HepG2 (cell line): ENCODE measurements around the gene MC1R. TPM values are rescaled to one million over a fixed set of nuclear protein-coding genes. Genes with fewer than 3 reads are reported as not detected.

Experiments used
- HIVEP1 ChIP-seq: sonication (generic); formaldehyde crosslinking; IDR thresholded peaks from 2 replicates; pipeline ENCODE4 v1.4.0; 2020; ENCODE audit warnings: mild to moderate bottlenecking, missing genetic modification reagents
- KAT8 ChIP-seq: IDR thresholded peaks from 2 replicates; pipeline ENCODE4 v1.6.1; 2016; ENCODE audit warnings: missing genetic modification reagents, missing compliant biosample characterization
- MYC ChIP-seq: sonication (generic); formaldehyde crosslinking; IDR thresholded peaks from 2 replicates; pipeline ENCODE4 v1.9.0; 2021; ENCODE audit warnings: missing genetic modification reagents, borderline replicate concordance
- RFXAP ChIP-seq: sonication (generic); formaldehyde crosslinking; IDR thresholded peaks from 2 replicates; pipeline ENCODE4 v1.4.0; 2020; ENCODE audit warnings: missing genetic modification reagents, borderline replicate concordance
- TP53 ChIP-seq: sonication (generic); formaldehyde crosslinking; conservative IDR thresholded peaks from 2 replicates; pipeline ENCODE4 v1.4.0; 2020; ENCODE audit warnings: missing genetic modification reagents
- XBP1 ChIP-seq: sonication (generic); formaldehyde crosslinking; IDR thresholded peaks from 2 replicates; pipeline ENCODE4 v1.5.0; 2020; ENCODE audit warnings: missing genetic modification reagents
- ZBTB21 ChIP-seq: sonication (generic); formaldehyde crosslinking; IDR thresholded peaks from 2 replicates; pipeline ENCODE4 v1.4.0; 2020; ENCODE audit warnings: missing genetic modification reagents
- ZEB1 ChIP-seq: IDR thresholded peaks from 2 replicates; pipeline ENCODE4 v1.6.1; 2012; ENCODE audit warnings: mild to moderate bottlenecking, low read depth, inconsistent platforms; ENCODE audit not compliant: insufficient replicate concordance
- ZNF501 ChIP-seq: sonication (generic); formaldehyde crosslinking; IDR thresholded peaks from 2 replicates; pipeline ENCODE4 v1.5.1; 2020; ENCODE audit warnings: mild to moderate bottlenecking, moderate library complexity, missing genetic modification reagents
- ZNF652 ChIP-seq: IDR thresholded peaks from 2 replicates; pipeline ENCODE4 v1.6.1; 2016; ENCODE audit warnings: low read depth, borderline replicate concordance
- polyA plus RNA-seq, 8 experiments: library from polyadenylated mRNA; depleted of rRNA in 3 of 8; stranded (reverse) in 7 of 8; unstranded in 1 of 8; fragments of >200 nt; fragmentation: Illumina TruSeq in 4 of 8; extraction: Trizol in 4 of 8; gene quantifications; 2 replicates each; pipeline versions ENCODE4 v1.2.1 to v1.2.3, GENCODE V29; 2011 to 2016; ENCODE audit warnings: low read depth in 4 of 8, missing spikeins in 1 of 8, mixed read lengths in 1 of 8; ENCODE audit not compliant: insufficient read depth in 1 of 8
- total RNA-seq, 5 experiments: library from RNA; depleted of rRNA; stranded (reverse); fragments of >200 nt; fragmentation: Illumina TruSeq; extraction: Trizol; gene quantifications; 2 replicates each; pipeline ENCODE4 v1.2.3, GENCODE V29; 2016; ENCODE audit warnings: low read depth in 1 of 5
- TF ChIP-seq, protein P1 (sequence below): sonication (generic); formaldehyde crosslinking; IDR thresholded peaks from 2 replicates; pipeline ENCODE4 v1.4.0; 2020; ENCODE audit warnings: mild to moderate bottlenecking, low read depth, missing genetic modification reagents
- TF ChIP-seq, protein P2 (sequence below): sonication (generic); formaldehyde crosslinking; IDR thresholded peaks from 2 replicates; pipeline ENCODE4 v1.5.0; 2020; ENCODE audit warnings: missing genetic modification reagents
- TF ChIP-seq, protein P3 (sequence below): sonication (generic); formaldehyde crosslinking; IDR thresholded peaks from 2 replicates; pipeline ENCODE4 v1.4.0; 2020; ENCODE audit warnings: mild to moderate bottlenecking, missing genetic modification reagents, borderline replicate concordance
- TF ChIP-seq, protein P4 (sequence below): sonication (generic); formaldehyde crosslinking; IDR thresholded peaks from 2 replicates; pipeline ENCODE4 v1.8.1; 2023; ENCODE audit warnings: mild to moderate bottlenecking, inconsistent platforms, moderate library complexity, missing genetic modification reagents, borderline replicate concordance
- TF ChIP-seq, protein P5 (sequence below): sonication (generic); formaldehyde crosslinking; IDR thresholded peaks from 2 replicates; pipeline ENCODE4 v1.8.1; 2022; ENCODE audit warnings: low read depth, mild to moderate bottlenecking, missing genetic modification reagents

MC1R gene
- total and polyA plus RNA-seq, 2 of the 13 experiments (the other 11 are each of a cell fraction or from before 2014, with no cell fraction given) = 9.1 to 14.8 TPM

DNA sequence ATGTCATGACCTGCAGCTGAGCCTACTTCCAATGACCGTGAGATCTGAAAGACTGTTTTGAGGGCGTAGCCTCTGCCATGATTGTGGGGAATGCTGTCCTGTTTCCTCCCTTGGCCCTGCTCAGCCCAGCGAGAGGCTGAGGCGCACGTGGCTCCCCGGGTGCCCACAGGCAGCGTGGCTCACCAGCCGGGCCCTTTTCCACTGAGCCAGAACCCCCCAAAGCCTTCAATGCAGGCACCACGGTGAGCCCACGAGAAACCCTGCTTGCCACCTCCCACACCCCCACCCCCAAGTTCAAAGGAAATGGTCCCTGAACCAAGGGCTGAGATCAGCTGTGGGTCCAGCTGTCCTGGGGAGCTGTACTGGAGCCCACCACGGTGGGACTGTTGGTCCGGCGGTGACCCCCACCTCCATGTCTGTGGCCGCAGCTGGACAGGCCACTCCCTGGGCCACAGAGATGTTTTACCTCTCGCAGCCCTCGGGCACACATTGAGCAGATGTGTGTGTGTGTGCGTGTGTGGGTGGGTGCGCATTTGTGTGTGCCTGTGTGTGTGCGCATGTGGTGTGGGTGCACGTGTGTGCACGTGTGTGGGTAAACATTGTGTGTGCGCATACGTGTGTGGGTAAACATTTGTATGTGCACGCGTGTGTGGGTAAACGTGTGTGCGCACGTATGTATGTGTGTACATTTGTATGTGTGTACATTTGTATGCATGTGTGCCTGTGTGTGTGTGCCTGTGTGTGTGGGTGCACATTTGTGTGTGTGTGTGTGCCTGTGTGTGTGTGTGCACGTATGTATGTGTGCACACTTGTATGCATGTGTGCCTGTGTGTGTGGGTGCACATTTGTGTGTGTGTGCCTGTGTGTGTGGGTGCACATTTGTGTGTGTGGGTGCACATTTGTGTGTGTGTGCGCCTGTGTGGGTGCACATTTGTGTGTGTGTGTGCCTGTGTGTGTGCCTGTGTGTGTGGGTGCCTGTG is 5.0 kb upstream of the MC1R start (continued):
- TF ChIP-seq, protein P1, sequence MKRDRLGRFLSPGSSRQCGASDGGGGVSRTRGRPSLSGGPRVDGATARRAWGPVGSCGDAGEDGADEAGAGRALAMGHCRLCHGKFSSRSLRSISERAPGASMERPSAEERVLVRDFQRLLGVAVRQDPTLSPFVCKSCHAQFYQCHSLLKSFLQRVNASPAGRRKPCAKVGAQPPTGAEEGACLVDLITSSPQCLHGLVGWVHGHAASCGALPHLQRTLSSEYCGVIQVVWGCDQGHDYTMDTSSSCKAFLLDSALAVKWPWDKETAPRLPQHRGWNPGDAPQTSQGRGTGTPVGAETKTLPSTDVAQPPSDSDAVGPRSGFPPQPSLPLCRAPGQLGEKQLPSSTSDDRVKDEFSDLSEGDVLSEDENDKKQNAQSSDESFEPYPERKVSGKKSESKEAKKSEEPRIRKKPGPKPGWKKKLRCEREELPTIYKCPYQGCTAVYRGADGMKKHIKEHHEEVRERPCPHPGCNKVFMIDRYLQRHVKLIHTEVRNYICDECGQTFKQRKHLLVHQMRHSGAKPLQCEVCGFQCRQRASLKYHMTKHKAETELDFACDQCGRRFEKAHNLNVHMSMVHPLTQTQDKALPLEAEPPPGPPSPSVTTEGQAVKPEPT (CRISPR knock-in tag) = no peak
- TF ChIP-seq HIVEP1 (CRISPR knock-in tag) (peak; percentile 25; the same call in 1 of the 2 replicates), RFXAP (CRISPR knock-in tag) (no peak), ZNF652 (CRISPR knock-in tag) (no peak), XBP1 (CRISPR knock-in tag) (no peak), ZNF501 (CRISPR knock-in tag) (no peak), KAT8 (no peak), TP53 (CRISPR knock-in tag) (no peak), MYC (CRISPR knock-in tag) (no peak), ZBTB21 (no peak), ZEB1 (no peak)
- TF ChIP-seq, protein P2, sequence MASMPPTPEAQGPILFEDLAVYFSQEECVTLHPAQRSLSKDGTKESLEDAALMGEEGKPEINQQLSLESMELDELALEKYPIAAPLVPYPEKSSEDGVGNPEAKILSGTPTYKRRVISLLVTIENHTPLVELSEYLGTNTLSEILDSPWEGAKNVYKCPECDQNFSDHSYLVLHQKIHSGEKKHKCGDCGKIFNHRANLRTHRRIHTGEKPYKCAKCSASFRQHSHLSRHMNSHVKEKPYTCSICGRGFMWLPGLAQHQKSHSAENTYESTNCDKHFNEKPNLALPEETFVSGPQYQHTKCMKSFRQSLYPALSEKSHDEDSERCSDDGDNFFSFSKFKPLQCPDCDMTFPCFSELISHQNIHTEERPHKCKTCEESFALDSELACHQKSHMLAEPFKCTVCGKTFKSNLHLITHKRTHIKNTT (CRISPR knock-in tag) = no peak
- TF ChIP-seq, protein P3, sequence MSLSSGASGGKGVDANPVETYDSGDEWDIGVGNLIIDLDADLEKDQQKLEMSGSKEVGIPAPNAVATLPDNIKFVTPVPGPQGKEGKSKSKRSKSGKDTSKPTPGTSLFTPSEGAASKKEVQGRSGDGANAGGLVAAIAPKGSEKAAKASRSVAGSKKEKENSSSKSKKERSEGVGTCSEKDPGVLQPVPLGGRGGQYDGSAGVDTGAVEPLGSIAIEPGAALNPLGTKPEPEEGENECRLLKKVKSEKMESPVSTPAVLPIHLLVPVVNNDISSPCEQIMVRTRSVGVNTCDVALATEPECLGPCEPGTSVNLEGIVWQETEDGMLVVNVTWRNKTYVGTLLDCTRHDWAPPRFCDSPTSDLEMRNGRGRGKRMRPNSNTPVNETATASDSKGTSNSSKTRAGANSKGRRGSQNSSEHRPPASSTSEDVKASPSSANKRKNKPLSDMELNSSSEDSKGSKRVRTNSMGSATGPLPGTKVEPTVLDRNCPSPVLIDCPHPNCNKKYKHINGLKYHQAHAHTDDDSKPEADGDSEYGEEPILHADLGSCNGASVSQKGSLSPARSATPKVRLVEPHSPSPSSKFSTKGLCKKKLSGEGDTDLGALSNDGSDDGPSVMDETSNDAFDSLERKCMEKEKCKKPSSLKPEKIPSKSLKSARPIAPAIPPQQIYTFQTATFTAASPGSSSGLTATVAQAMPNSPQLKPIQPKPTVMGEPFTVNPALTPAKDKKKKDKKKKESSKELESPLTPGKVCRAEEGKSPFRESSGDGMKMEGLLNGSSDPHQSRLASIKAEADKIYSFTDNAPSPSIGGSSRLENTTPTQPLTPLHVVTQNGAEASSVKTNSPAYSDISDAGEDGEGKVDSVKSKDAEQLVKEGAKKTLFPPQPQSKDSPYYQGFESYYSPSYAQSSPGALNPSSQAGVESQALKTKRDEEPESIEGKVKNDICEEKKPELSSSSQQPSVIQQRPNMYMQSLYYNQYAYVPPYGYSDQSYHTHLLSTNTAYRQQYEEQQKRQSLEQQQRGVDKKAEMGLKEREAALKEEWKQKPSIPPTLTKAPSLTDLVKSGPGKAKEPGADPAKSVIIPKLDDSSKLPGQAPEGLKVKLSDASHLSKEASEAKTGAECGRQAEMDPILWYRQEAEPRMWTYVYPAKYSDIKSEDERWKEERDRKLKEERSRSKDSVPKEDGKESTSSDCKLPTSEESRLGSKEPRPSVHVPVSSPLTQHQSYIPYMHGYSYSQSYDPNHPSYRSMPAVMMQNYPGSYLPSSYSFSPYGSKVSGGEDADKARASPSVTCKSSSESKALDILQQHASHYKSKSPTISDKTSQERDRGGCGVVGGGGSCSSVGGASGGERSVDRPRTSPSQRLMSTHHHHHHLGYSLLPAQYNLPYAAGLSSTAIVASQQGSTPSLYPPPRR (CRISPR knock-in tag) = no peak
- TF ChIP-seq, protein P4, sequence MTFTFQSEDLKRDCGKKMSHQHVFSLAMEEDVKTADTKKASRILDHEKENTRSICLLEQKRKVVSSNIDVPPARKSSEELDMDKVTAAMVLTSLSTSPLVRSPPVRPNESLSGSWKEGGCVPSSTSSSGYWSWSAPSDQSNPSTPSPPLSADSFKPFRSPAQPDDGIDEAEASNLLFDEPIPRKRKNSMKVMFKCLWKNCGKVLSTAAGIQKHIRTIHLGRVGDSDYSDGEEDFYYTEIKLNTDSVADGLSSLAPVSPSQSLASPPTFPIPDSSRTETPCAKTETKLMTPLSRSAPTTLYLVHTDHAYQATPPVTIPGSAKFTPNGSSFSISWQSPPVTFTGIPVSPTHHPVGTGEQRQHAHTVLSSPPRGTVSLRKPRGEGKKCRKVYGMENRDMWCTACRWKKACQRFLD (CRISPR knock-in tag) = no peak
- TF ChIP-seq, protein P5, sequence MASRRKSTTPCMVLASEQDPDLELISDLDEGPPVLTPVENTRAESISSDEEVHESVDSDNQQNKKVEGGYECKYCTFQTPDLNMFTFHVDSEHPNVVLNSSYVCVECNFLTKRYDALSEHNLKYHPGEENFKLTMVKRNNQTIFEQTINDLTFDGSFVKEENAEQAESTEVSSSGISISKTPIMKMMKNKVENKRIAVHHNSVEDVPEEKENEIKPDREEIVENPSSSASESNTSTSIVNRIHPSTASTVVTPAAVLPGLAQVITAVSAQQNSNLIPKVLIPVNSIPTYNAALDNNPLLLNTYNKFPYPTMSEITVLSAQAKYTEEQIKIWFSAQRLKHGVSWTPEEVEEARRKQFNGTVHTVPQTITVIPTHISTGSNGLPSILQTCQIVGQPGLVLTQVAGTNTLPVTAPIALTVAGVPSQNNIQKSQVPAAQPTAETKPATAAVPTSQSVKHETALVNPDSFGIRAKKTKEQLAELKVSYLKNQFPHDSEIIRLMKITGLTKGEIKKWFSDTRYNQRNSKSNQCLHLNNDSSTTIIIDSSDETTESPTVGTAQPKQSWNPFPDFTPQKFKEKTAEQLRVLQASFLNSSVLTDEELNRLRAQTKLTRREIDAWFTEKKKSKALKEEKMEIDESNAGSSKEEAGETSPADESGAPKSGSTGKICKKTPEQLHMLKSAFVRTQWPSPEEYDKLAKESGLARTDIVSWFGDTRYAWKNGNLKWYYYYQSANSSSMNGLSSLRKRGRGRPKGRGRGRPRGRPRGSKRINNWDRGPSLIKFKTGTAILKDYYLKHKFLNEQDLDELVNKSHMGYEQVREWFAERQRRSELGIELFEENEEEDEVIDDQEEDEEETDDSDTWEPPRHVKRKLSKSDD = peak; percentile 73; the same call in 1 of the 2 replicates
